HUDEP-2 (cell line): ENCODE results near the gene FURIN.
"Not testable (repeated sequence)": the region's sequence is repeated elsewhere in the genome, so short reads cannot be mapped to it uniquely, and the experiment has no call there.

ENCODE experiments used
- DNase-seq, 76 experiments: peaks; one replicate each; lab custom pipeline; 2025; ENCODE audit not compliant: unreplicated experiment in 76 of 76; lab: John Stamatoyannopoulos, UW

The FURIN gene

GRCh38 chr15:90866800-90867199 lies 1.6 kb upstream of the FURIN start:
- no peak for DNase-seq

- DNase-seq: peak in 25 of 76 experiments; percentile 11 to 69 (median 30)
These were observed 753 bp downstream of the FURIN start for GRCh38 chr15:90869140-90869541.

- peak in 62 of 76 experiments; percentile 21 to 76 (median 46) for DNase-seq
These were observed 1.4 kb downstream of the FURIN start for GRCh38 chr15:90869601-90870353.

GRCh38 chr15:90870354-90871138 lies 2.2 kb downstream of the FURIN start:
- peak in 5 of 76 experiments; percentile 15 to 52 (median 24) for DNase-seq

- peak in 13 of 76 experiments; percentile 9 to 52 (median 25) for DNase-seq
These were observed 2.8 kb downstream of the FURIN start for GRCh38 chr15:90871139-90871715.

GRCh38 chr15:90871716-90872485 lies 3.5 kb downstream of the FURIN start:
- peak in 6 of 76 experiments; percentile 15 to 47 (median 26) for DNase-seq

- DNase-seq: peak in 21 of 76 experiments; percentile 14 to 60 (median 39)
These were observed 4.2 kb downstream of the FURIN start for GRCh38 chr15:90872486-90873184.

- no peak for DNase-seq
These were observed 5.2 kb downstream of the FURIN start for GRCh38 chr15:90873488-90873997.

GRCh38 chr15:90873998-90874605 lies 5.7 kb downstream of the FURIN start:
- DNase-seq: peak in 3 of 76 experiments; percentile 7 to 16 (median 12)

- DNase-seq: not testable (repeated sequence)
These were observed 6.6 kb downstream of the FURIN start for GRCh38 chr15:90874986-90875385.

- no peak for DNase-seq
These were observed 7.2 kb downstream of the FURIN start for GRCh38 chr15:90875549-90875981.

GRCh38 chr15:90876046-90876445 lies 7.7 kb downstream of the FURIN start:
- DNase-seq: no peak

GRCh38 chr15:90876512-90877170 lies 8.3 kb downstream of the FURIN start:
- no peak for DNase-seq

- no peak for DNase-seq
These were observed 8.9 kb downstream of the FURIN start for GRCh38 chr15:90877315-90877714.

GRCh38 chr15:90877996-90878395 lies 9.6 kb downstream of the FURIN start:
- DNase-seq: no peak

GRCh38 chr15:90878660-90879059 lies 10.3 kb downstream of the FURIN start:
- no peak for DNase-seq

GRCh38 chr15:90879730-90880366 lies 11.5 kb downstream of the FURIN start:
- no peak for DNase-seq

- no peak for DNase-seq
These were observed 12.2 kb downstream of the FURIN start for GRCh38 chr15:90880381-90881145.
